HepG2 (cell line): ENCODE data around the gene PLCG2. TPM values are rescaled to one million over a fixed set of nuclear protein-coding genes. Genes with fewer than 3 reads are reported as not detected.

Experiments used
- AGO2 ChIP-seq: fragments of 200-400 bp; formaldehyde crosslinking; optimal IDR thresholded peaks from 2 replicates; pipeline ENCODE3; 2017; ENCODE audit warnings: mild to moderate bottlenecking, low read depth, low read length, moderate library complexity
- CREB1 ChIP-seq, 2 experiments: fragments of 450-650 bp in 1 of 2; IDR thresholded peaks; 2 replicates each; pipeline ENCODE4 v1.6.1; 2016 to 2017; ENCODE audit warnings: control low read depth in 1 of 2, mild to moderate bottlenecking in 1 of 2, missing compliant biosample characterization in 1 of 2, missing genetic modification characterization in 1 of 2
- HBP1 ChIP-seq: IDR thresholded peaks from 2 replicates; pipeline ENCODE4 v1.6.1; 2016; ENCODE audit warnings: low read depth, control low read depth
- KLF12 ChIP-seq: sonication (generic); formaldehyde crosslinking; IDR thresholded peaks from 2 replicates; pipeline ENCODE4 v1.4.0; 2020; ENCODE audit warnings: missing genetic modification reagents, borderline replicate concordance
- MLXIP ChIP-seq: sonication (generic); formaldehyde crosslinking; IDR thresholded peaks from 2 replicates; pipeline ENCODE4 v1.9.0; 2021; ENCODE audit warnings: missing genetic modification reagents, borderline replicate concordance
- TFDP1 ChIP-seq: IDR thresholded peaks from 2 replicates; pipeline ENCODE4 v1.6.1; 2016; ENCODE audit warnings: missing compliant biosample characterization, missing genetic modification reagents, borderline replicate concordance
- THAP11 ChIP-seq: IDR thresholded peaks from 2 replicates; pipeline ENCODE4 v1.6.1; 2016; ENCODE audit warnings: missing biosample characterization, missing genetic modification reagents
- ZNF18 ChIP-seq: sonication (generic); formaldehyde crosslinking; IDR thresholded peaks from 2 replicates; pipeline ENCODE4 v1.8.0; 2022; ENCODE audit warnings: mild to moderate bottlenecking, missing genetic modification reagents; ENCODE audit not compliant: insufficient replicate concordance
- ZNF530 ChIP-seq: sonication (generic); formaldehyde crosslinking; IDR thresholded peaks from 2 replicates; pipeline ENCODE4 v1.5.0; 2020; ENCODE audit warnings: low read depth, mild to moderate bottlenecking, missing genetic modification reagents
- ZNF747 ChIP-seq: sonication (generic); formaldehyde crosslinking; IDR thresholded peaks from 2 replicates; pipeline ENCODE4 v1.8.1; 2023; ENCODE audit warnings: missing genetic modification reagents, mild to moderate bottlenecking, borderline replicate concordance
- ZNF839 ChIP-seq: sonication (generic); formaldehyde crosslinking; IDR thresholded peaks from 2 replicates; pipeline ENCODE4 v1.4.0; 2020; ENCODE audit warnings: missing genetic modification reagents, mild to moderate bottlenecking, borderline replicate concordance
- ZSCAN21 ChIP-seq: sonication (generic); formaldehyde crosslinking; IDR thresholded peaks from 2 replicates; pipeline ENCODE4 v1.8.0; 2022; ENCODE audit warnings: mild to moderate bottlenecking, missing genetic modification reagents, moderate library complexity, borderline replicate concordance
- ZUFSP ChIP-seq: sonication (generic); formaldehyde crosslinking; IDR thresholded peaks from 2 replicates; pipeline ENCODE4 v1.9.0; 2021; ENCODE audit warnings: missing genetic modification reagents, mild to moderate bottlenecking, borderline replicate concordance
- polyA plus RNA-seq, 8 experiments: library from polyadenylated mRNA; depleted of rRNA in 3 of 8; stranded (reverse) in 7 of 8; unstranded in 1 of 8; fragments of >200 nt; fragmentation: Illumina TruSeq in 4 of 8; extraction: Trizol in 4 of 8; gene quantifications; 2 replicates each; pipeline versions ENCODE4 v1.2.1 to v1.2.3, GENCODE V29; 2011 to 2016; ENCODE audit warnings: low read depth in 4 of 8, missing spikeins in 1 of 8, mixed read lengths in 1 of 8; ENCODE audit not compliant: insufficient read depth in 1 of 8
- total RNA-seq, 5 experiments: library from RNA; depleted of rRNA; stranded (reverse); fragments of >200 nt; fragmentation: Illumina TruSeq; extraction: Trizol; gene quantifications; 2 replicates each; pipeline ENCODE4 v1.2.3, GENCODE V29; 2016; ENCODE audit warnings: low read depth in 1 of 5

Gene PLCG2
- total and polyA plus RNA-seq, 2 of the 13 experiments (the other 11 are each of a cell fraction or from before 2014, with no cell fraction given), result 0.13 to 0.18 TPM

GRCh38 chr16:81767987-81768592 is 11.0 kb upstream of the PLCG2 start (continued):
- no peak for TF ChIP-seq ZUFSP (CRISPR knock-in tag)
- peak; percentile 77 for TF ChIP-seq THAP11 (CRISPR knock-in tag)
- TF ChIP-seq ZNF839 (CRISPR knock-in tag), result no peak
- TF ChIP-seq ZNF530 (CRISPR knock-in tag), result no peak
- no peak for TF ChIP-seq AGO2
- no peak for TF ChIP-seq CREB1 (IDR thresholded peaks at IDR 0.05)
- TF ChIP-seq CREB1 (CRISPR knock-in tag; IDR thresholded peaks at IDR 0.05), result no peak
- no peak for TF ChIP-seq KLF12 (CRISPR knock-in tag)
- TF ChIP-seq ZNF18 (CRISPR knock-in tag), result peak; percentile 63
- TF ChIP-seq ZNF747 (CRISPR knock-in tag), result 0 out of 2 replicates have a peak, but pooled peaks have one; percentile 50
- TF ChIP-seq TFDP1 (CRISPR knock-in tag), result no peak
- no peak for TF ChIP-seq HBP1 (CRISPR knock-in tag)
- TF ChIP-seq MLXIP (CRISPR knock-in tag), result no peak
- no peak for TF ChIP-seq ZSCAN21 (CRISPR knock-in tag)
